H54 (cell line): ENCODE data around the gene DENND6A.

Experiments
- DNase-seq: peaks from one replicate; pipeline ENCODE4 v3.0.0; 2011; ENCODE audit warnings: low spot score, mixed read lengths; ENCODE audit not compliant: insufficient read length
- FAIRE-seq: peaks from 3 replicates; lab custom pipeline; 2011; peaks lifted over from hg19 to GRCh38; lab: Jason Lieb, UNC
- POLR2A ChIP-seq: IDR thresholded peaks from 2 replicates; pipeline ENCODE4 v1.6.1; 2011; ENCODE audit warnings: low read depth, mild to moderate bottlenecking, low read length

Gene DENND6A

GRCh38 chr3:57596495-57597126 lies 96.3 kb downstream of the DENND6A start:
- DNase-seq = peak; percentile 62
- TF ChIP-seq POLR2A = peak; percentile 69
- peak; percentile 61 for FAIRE-seq

- DNase-seq (no peak), FAIRE-seq (no peak)
- TF ChIP-seq POLR2A = no peak
Observed at GRCh38 chr3:57594576-57594975, 98.3 kb downstream of the DENND6A start.

- no peak for FAIRE-seq
- TF ChIP-seq POLR2A = no peak
- no peak for DNase-seq
Observed at GRCh38 chr3:57594144-57594543, 98.7 kb downstream of the DENND6A start.

- no peak for TF ChIP-seq POLR2A
- FAIRE-seq (no peak), DNase-seq (no peak)
Observed at GRCh38 chr3:57592306-57592705, 100.6 kb downstream of the DENND6A start.

- no peak for TF ChIP-seq POLR2A
- no peak for DNase-seq
- FAIRE-seq = peak; percentile 60
Observed at GRCh38 chr3:57587905-57588304, 105.0 kb downstream of the DENND6A start.

GRCh38 chr3:57586778-57587177 lies 106.1 kb downstream of the DENND6A start:
- DNase-seq (no peak), FAIRE-seq (no peak)
- TF ChIP-seq POLR2A = no peak

GRCh38 chr3:57583544-57583943 lies 109.3 kb downstream of the DENND6A start:
- TF ChIP-seq POLR2A = no peak
- DNase-seq (no peak), FAIRE-seq (no peak)

GRCh38 chr3:57582474-57583168 lies 110.3 kb downstream of the DENND6A start:
- no peak for TF ChIP-seq POLR2A
- FAIRE-seq (no peak), DNase-seq (no peak)

- no peak for DNase-seq
- TF ChIP-seq POLR2A = no peak
- no peak for FAIRE-seq
Observed at GRCh38 chr3:57577801-57578200, 115.1 kb downstream of the DENND6A start.

GRCh38 chr3:57575966-57576626 lies 116.8 kb downstream of the DENND6A start:
- no peak for TF ChIP-seq POLR2A
- no peak for DNase-seq
- peak; percentile 41 for FAIRE-seq
